HG02840 (cell line): ENCODE results near the gene SMG5.

Source experiments
- ATAC-seq: cut with Tn5 transposase; IDR thresholded peaks from one replicate; pipeline ENCODE4 v1.9.1; 2021; ENCODE audit warnings: mild to moderate bottlenecking, moderate library complexity, moderate number of reproducible peaks; ENCODE audit not compliant: unreplicated experiment, low FRiP score

The SMG5 gene

GRCh38 chr1:156246241-156246780, 36.3 kb downstream of the SMG5 start:
- ATAC-seq = no peak

- no peak for ATAC-seq
These were observed 37.0 kb downstream of the SMG5 start for GRCh38 chr1:156245451-156246232.

GRCh38 chr1:156244712-156245111, 37.9 kb downstream of the SMG5 start:
- ATAC-seq = no peak

- ATAC-seq = no peak
These were observed 38.5 kb downstream of the SMG5 start for GRCh38 chr1:156244126-156244525.

GRCh38 chr1:156242738-156243137, 39.9 kb downstream of the SMG5 start:
- no peak for ATAC-seq

- no peak for ATAC-seq
These were observed 40.7 kb downstream of the SMG5 start, which contains the start of gene BGLAP for GRCh38 chr1:156241926-156242325. BGLAP (plus strand) TSS chr1:156242184; CDS start chr1:156242232, 48 bp downstream.

- ATAC-seq = no peak
These were observed 41.3 kb downstream of the SMG5 start for GRCh38 chr1:156241311-156241811.

- no peak for ATAC-seq
These were observed 44.4 kb downstream of the SMG5 start for GRCh38 chr1:156238248-156238647.

- no peak for ATAC-seq
These were observed 46.5 kb downstream of the SMG5 start for GRCh38 chr1:156236164-156236563.

GRCh38 chr1:156233426-156234127, 49.0 kb downstream of the SMG5 start:
- no peak for ATAC-seq

- no peak for ATAC-seq
These were observed 50.3 kb downstream of the SMG5 start for GRCh38 chr1:156232201-156232894.

- ATAC-seq = no peak
These were observed 52.2 kb downstream of the SMG5 start for GRCh38 chr1:156230473-156230837.

- ATAC-seq = no peak
These were observed 52.7 kb downstream of the SMG5 start for GRCh38 chr1:156229809-156230472.

- no peak for ATAC-seq
These were observed 54.1 kb downstream of the SMG5 start for GRCh38 chr1:156228501-156228900.

GRCh38 chr1:156226782-156227181, 55.8 kb downstream of the SMG5 start:
- no peak for ATAC-seq

GRCh38 chr1:156226116-156226538, 56.5 kb downstream of the SMG5 start:
- ATAC-seq = peak; percentile 74

- ATAC-seq = no peak
These were observed 57.0 kb downstream of the SMG5 start for GRCh38 chr1:156225677-156226014.

- ATAC-seq = no peak
These were observed 60.5 kb downstream of the SMG5 start for GRCh38 chr1:156221986-156222692.

- no peak for ATAC-seq
These were observed 62.4 kb downstream of the SMG5 start for GRCh38 chr1:156220226-156220625.

GRCh38 chr1:156217871-156218270, 64.8 kb downstream of the SMG5 start:
- no peak for ATAC-seq
